H1 (cell line): ENCODE data around the gene RTTN. TPM values are rescaled to one million over a fixed set of nuclear protein-coding genes. Genes with fewer than 3 reads are reported as not detected.

Source experiments
- CHD2 ChIP-seq: IDR thresholded peaks from 2 replicates; pipeline ENCODE4 v1.6.1; 2012; ENCODE audit warnings: low read length, improper control_type of control experiment
- CTCF ChIP-seq, 3 experiments: IDR thresholded peaks; 1 replicate in 2 of 3; 2 replicates in 1 of 3; pipeline versions ENCODE4 v1.5.1 to v1.6.1; 2011; ENCODE audit warnings: low read length in 3 of 3, mild to moderate bottlenecking in 3 of 3, inconsistent platforms in 2 of 3, low read depth in 1 of 3, moderate library complexity in 1 of 3; ENCODE audit not compliant: insufficient read depth in 1 of 3; ENCODE audit errors: control extremely low read depth in 1 of 3
- EGR1 ChIP-seq: IDR thresholded peaks from 2 replicates; pipeline ENCODE4 v1.6.1; 2011; ENCODE audit warnings: low read depth, low read length, borderline replicate concordance
- EP300 ChIP-seq, 2 experiments: IDR thresholded peaks; 1 replicate in 1 of 2; 2 replicates in 1 of 2; pipeline ENCODE4 v1.6.1; 2011 to 2012; ENCODE audit warnings: low read depth in 2 of 2, low read length in 2 of 2, mild to moderate bottlenecking in 2 of 2, borderline replicate concordance in 1 of 2, inconsistent platforms in 1 of 2, moderate library complexity in 1 of 2
- GTF2F1 ChIP-seq: IDR thresholded peaks from 2 replicates; pipeline ENCODE4 v1.6.1; 2012; ENCODE audit warnings: low read depth, low read length, improper control_type of control experiment, borderline replicate concordance
- HDAC6 ChIP-seq: IDR thresholded peaks from one replicate; pipeline ENCODE4 v1.7.1; 2012; ENCODE audit warnings: low read depth, mild to moderate bottlenecking, inconsistent platforms, low read length, moderate library complexity
- polyA plus RNA-seq, 7 experiments: library from polyadenylated mRNA; depleted of rRNA in 3 of 7; stranded (reverse) in 5 of 7; unstranded in 2 of 7; fragments of >200 nt in 5 of 7; fragments of 200-250 nt in 2 of 7; gene quantifications; 1 replicate in 5 of 7; 2 replicates in 1 of 7; 4 replicates in 1 of 7; pipeline versions ENCODE4 v1.2.1 to v1.2.3, GENCODE V29; 2011 to 2013; ENCODE audit warnings: missing spikeins in 2 of 7, mixed read lengths in 2 of 7
- total RNA-seq: library from RNA; stranded (reverse); fragmentation: NEBNext Ultra II Directional; extraction: Animal tissue kit (Norgen Biotek cat#: 25700); gene quantifications from 2 replicates; pipeline ENCODE4 v1.2.1, GENCODE V29; 2021

RTTN gene
- total and polyA plus RNA-seq, 2 of the 8 experiments (the other 6 are each of a cell fraction or from before 2014, with no cell fraction given) = 9.1 to 21.4 TPM

DNA sequence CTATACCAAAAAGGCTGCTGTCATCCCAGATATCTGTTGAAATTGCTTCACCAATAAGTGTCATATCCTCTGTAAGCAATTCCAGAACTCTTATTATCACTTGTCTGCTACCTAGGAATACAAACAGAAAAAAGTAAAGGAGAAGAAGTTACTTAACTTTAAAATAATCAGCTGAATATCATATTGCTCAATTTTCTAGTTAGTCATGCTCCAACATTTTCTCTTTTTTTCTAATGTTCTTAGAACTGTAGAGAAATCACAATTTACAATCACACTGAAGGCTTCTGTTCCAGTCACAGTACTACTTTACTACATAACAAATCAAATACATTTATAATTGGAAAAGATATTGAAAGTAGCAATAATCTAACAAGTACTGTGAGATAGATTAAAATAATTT is 17.4 kb downstream of the RTTN start (continued):
- no peak for TF ChIP-seq CHD2
- no peak for TF ChIP-seq GTF2F1
- TF ChIP-seq EP300 (IDR thresholded peaks at IDR 0.05; ENCODE audit: borderline replicate concordance in 1 of 2, low read depth in 2 of 2, low read length in 2 of 2) = no peak
- no peak for TF ChIP-seq CTCF (IDR thresholded peaks at IDR 0.05; ENCODE audit: control extremely low read depth in 1 of 3, insufficient read depth in 1 of 3, low read depth in 1 of 3, low read length in 3 of 3)
- TF ChIP-seq HDAC6 = no peak
- no peak for TF ChIP-seq EGR1
- TF ChIP-seq, all 59 proteins: peak for 0
